Stimulated activated CD8-positive, alpha-beta memory T cell treated with anti-CD3 and anti-CD28 coated beads, Interleukin-7, amount 100 ng/mL, for 4 hours (primary cell): ENCODE data around the gene ZNF124.
"Not testable (repeated sequence)": the region's sequence is repeated elsewhere in the genome, so short reads cannot be mapped to it uniquely, and the experiment has no call there.

Experiments
- DNase-seq, 2 donors: peaks; one replicate each; pipeline ENCODE4 v3.0.0-alpha.2; 2020; ENCODE audit warnings: low read depth in 2 of 2

Gene ZNF124

DNA sequence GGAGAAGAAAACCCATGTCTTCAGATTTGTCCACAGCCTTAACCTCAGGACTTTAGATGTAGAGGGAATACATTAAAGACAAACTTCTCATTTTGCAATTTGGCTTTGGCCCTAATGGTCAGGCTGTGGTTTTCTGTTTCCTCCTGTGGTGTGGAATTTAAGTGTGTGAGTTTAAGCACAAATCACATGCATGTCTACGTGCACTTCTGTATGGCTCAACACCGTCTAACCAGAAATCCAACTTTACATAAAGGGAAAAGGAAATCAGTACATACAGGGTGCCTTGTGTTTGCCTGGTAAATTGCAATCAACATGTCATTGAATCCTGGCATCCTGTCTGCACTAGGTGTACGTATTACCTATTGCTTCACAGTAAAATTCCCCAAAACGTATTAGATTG is 1.2 kb upstream of the ZNF124 start:
- no peak for DNase-seq

DNA sequence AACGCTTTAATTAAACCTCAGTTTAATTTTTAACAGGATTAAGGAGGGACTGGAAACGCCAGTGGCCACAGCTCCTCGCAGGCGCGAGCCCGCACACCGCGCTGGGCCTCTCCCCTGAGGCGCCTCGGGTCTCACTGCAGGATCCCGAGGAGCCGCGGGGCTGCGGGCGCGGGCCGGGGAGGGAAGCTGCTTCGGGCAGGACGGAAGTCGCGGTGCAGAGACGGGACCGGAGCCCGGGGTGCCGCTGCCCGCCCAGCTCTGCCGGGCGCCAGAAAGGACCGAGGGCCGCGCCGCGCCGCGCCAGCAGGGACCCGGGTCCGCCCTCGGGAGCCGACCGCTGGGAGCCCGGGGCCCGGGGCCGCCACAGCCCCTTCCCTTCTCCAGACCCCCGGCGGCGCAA is 377 bp downstream of the ZNF124 start:
- DNase-seq: not testable (repeated sequence)

DNA sequence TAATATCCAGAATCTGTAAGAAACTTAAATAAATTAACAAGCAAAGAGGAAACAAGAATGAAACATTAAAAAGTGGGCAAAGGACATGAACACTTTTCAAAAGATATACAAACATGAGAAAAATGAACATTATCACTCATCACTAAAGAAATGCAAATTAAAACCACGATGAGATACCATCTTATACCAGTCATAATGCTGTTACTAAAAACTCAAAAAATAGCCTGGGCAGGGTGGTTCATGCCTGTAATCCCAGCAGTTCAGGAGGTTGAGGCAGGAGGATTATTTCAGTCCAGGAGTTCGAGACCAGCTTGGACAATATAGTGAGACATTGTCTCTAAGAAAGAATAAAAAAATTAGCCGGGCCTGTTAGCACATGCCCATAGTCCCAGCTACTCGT is 6.1 kb downstream of the ZNF124 start:
- no peak for DNase-seq

DNA sequence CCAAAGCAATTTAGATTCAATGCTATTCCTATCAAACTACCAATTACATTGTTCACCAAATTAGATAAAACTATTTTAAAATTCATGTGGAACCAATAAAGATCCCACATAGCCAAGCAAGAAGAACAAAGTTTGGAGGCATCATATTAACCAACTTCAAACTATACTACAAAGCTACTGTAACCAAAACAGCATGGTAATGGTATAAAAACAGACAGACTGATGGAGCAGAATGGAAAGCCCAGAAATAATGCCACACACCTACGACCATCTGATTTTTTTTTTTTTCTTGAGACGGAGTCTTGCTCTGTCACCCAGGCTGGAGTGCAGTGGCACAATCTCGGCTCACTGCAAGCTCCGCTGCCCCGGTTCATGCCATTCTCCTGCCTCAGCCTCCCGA is 7.1 kb downstream of the ZNF124 start:
- no peak for DNase-seq

DNA sequence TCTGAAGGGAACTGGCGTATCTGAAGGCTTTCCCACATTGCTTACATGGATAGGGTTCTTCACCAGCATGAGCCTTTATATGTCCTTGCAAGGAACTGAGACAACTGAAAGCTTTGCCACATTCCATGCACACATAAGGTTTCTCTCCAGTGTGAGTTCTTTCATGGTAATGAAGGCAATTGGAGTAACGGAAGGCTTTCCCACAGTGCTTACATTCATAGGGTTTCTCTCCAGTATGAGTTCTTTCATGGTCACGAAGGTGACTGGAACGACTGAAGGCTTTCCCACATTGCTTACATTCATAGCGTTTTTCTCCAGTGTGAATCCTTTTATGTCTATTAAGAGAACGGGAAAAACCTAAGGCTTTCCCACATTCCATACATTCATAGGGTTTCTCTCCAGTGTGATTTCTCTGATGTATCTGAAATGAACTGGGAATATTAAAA is 15.0 kb downstream of the ZNF124 start:
- DNase-seq: no peak

DNA sequence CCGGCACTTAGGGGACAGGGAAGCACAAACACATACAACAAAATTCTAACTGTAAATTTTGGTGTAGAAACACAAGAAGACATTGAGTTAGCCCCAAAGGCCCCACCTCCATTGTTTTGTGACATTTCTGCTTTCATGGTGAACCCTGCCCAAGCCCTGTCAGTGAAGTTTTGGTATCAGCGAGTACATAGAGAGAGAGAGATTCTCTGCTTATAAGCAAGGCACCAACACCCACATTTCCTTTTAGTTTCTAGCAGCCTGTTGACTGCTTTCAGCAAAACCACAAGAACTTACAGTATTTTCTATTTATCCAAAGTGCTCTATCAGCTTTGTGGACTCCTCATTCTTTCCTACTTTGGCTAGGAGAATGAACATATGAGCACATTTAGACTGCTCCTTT is 24.0 kb downstream of the ZNF124 start:
- DNase-seq: no peak

DNA sequence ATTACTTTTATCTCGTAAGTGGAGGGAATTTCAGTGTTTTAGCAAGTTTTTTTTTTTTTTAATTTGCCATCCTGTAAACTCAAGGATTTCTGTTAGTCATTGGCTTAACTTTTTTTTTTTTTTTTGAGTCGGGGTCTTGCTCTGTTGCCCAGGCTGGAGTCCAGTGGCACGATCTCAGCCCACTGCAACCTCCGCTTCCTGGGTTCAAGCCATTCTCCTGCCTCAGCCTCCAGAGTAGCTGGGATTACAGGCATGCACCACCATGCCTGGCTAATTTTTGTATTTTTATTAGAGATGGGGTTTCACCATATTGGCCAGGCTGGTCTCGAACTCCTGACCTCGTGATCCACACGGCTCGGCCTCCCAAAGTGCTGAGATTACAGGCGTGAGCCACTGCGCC is 24.7 kb downstream of the ZNF124 start:
- not testable (repeated sequence) for DNase-seq

DNA sequence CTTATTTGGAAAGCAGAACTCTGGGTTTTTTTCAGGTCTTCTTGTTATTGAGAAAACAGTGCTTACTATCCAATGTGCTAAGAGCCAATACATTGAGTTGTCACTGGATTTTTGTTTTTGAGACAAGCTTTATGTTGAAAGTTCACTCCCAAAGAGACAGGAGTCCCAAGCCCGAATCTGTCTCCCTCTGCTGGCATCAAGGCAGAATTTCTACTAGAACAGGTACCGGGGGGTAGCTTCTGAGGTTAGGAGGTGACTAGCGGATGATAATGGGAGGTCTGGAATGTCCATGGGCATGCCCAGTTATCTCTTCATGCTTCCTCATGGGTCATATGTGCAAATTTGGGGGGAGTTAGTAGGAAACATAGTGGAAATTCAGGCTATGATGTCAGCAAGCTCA is 25.1 kb downstream of the ZNF124 start:
- DNase-seq: no peak

DNA sequence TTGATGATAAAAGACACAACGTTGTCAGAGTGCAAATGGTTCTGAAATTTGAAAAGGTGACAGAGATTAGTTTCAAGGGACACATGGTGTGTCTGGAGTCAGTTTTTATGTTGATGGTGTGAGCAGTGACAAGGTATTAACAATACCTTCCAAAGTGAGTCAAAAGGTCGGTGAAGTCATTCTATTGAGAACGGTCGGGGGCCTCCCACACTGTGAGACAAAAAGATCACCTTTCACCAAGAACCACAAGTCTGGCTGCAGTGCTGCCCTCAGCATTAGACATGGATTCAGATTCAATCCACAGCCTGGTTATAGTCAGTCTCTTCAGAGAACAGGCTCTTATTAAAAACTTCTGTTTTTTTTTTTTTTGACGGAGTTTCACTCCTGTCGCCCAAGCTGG is 26.5 kb downstream of the ZNF124 start:
- DNase-seq: no peak

DNA sequence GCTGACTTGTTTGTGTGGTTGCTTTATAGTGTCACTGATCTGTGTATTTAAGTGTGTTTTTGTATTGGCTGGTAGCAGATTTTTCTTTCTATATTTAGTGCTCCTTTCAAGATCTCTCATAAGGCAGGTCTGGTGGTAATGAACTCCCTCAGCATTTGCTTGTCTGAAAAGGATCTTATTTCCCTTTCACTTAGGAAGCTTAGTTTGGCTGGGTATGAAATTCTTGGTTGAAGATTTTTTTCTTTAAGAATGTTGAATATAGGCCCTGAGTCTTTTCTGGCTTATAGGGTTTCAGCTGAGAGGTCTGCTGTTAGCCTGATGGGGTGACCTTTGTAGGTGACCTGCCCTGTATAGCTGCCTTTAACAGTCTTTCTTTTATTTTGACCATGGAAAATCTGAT is 32.3 kb downstream of the ZNF124 start:
- not testable (repeated sequence) for DNase-seq

DNA sequence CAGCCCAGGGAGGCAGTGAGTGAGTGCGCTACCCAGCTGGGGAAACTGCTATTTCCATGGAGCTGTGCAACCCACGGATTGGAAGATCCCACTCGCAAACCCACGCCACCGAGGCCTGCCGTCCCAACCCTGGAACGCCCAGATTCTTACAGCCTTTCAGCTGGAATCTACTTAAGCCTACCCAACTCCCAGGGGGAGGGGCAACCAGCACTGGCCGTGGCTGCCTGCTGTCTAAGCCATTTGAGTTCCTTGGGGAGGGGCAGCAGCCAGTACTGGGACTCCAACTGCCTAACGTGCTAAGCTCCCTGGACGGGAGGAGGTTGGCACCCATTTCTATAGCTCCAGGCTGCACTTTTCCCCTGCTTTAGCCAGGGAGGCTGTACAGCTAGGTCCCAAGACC is 40.6 kb downstream of the ZNF124 start:
- DNase-seq: no peak

DNA sequence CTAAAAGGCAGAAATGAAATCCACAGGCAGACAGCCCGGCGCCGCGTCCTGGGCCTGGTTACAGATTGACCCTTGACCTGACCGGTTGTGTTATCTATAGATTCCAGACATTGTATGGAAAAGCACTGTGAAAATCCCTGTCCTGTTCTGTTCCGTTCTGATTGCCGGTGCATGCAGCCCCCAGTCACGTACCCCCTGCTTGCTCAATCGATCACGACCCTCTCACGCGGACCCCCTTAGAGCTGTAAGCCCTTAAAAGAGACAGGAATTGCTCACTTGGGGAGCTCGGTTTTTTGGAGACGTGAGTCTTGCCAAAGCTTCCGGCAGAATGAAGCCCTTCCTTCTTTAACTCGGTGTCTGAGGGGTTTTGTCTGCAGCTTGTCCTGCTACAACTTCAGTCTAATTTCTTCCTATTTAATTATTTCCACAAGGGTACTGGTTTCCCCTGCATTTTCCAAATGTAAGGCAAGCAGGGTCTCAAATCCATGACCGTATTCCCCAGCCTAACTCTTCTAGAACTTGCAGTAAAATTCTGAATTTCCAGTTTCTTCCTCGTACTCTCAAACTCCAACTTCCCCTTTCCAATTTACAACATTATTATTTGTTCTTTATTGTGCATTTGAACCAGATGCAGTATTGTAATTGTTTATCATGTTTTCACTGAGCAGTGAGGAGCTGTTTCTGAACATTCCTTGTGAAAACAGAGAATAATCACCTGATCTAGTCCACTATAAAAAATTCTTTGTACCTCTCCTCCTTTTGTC is 44.1 kb downstream of the ZNF124 start:
- not testable (repeated sequence) for DNase-seq

DNA sequence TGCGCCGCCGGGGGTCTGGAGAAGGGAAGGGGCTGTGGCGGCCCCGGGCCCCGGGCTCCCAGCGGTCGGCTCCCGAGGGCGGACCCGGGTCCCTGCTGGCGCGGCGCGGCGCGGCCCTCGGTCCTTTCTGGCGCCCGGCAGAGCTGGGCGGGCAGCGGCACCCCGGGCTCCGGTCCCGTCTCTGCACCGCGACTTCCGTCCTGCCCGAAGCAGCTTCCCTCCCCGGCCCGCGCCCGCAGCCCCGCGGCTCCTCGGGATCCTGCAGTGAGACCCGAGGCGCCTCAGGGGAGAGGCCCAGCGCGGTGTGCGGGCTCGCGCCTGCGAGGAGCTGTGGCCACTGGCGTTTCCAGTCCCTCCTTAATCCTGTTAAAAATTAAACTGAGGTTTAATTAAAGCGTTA is 45.2 kb downstream of the ZNF124 start:
- not testable (repeated sequence) for DNase-seq

DNA sequence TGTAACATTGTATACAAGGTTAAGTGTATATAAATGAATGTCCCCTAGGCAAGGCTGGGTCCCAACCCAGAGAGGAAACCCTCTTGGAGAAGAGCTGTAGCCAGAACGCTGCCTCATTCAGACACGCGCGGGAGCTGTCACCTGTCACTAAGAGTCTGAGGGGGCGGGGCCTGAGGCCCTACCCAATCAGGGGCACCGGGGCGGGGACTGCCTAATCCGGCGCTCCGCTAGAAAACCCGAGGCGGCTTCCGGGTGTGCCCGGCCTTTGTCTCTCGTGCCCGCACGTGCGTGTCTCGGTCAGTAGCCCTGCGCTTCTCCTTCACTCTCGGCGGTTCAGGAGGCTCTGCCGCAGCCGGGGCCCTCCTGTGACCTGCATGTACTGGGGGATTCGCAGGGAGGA is 45.7 kb downstream of the ZNF124 start:
- DNase-seq: not testable (repeated sequence)

DNA sequence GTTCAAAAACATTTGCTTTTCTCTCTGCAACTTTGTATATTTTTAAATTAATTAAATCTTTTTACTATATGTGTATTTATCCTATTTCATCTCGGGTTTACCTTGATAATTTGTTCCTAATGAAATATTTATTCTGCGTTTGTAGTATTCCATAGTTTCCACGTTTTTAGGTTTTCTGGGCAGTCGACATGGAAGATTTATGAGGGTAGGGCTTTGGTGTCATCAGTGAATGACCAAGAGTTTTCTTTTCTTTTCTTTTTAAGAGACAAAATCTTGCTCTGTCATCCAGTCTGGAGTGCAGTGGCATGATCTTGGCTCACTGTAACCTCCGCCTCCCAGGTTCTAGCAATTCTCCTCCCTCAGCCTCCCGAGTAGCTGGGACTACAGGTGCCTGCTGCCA is 50.4 kb downstream of the ZNF124 start:
- no peak for DNase-seq

DNA sequence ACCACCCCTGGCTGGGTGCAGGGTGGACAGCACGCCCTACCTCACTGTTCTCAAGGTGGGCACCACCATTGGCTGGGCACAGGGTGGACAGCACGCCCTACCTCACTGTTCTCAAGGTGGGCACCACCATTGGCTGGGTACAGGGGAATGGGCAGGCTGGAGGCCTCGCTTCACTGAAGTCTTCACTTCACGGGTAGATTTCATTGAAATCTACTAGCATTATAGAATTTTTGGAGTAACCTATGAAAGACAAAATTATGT is 51.5 kb downstream of the ZNF124 start:
- DNase-seq: not testable (repeated sequence)

DNA sequence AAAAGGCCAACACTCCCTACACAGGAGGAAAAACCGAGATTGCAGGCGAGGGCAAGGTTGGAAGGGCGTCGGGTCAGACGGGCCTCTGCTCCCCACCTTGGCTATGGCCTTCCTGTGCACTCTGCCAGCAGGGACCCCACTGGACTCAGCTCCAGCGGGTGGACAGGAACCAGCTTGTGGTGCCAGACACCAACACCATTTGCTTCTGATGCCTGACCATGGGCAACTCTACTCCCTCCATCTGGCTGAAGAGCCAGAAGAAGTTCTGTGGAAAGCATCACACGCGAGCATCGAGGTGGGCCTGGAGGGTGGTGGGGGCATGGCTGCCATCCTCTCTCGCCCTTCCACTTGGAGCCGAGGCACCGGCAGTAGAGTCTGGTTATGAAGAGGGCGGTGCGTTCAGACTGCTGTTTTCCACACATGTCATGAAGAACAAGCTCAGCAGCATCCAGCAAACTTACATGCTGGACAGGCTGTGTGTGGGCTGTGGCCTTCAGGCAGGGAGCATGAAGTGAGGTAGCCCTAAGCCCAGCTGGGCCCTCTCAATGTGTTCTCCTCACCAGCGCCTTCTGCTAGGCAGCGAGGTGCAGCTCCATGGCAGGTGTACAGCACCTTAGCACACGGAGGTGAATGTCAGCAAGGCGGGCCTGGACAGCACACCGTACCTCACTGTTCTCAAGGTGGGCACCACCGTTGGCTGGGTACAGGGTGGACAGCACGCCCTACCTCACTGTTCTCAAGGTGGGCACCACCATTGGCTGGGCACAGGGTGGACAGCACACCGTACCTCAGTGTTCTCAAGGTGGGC is 52.0 kb downstream of the ZNF124 start:
- DNase-seq: no peak

DNA sequence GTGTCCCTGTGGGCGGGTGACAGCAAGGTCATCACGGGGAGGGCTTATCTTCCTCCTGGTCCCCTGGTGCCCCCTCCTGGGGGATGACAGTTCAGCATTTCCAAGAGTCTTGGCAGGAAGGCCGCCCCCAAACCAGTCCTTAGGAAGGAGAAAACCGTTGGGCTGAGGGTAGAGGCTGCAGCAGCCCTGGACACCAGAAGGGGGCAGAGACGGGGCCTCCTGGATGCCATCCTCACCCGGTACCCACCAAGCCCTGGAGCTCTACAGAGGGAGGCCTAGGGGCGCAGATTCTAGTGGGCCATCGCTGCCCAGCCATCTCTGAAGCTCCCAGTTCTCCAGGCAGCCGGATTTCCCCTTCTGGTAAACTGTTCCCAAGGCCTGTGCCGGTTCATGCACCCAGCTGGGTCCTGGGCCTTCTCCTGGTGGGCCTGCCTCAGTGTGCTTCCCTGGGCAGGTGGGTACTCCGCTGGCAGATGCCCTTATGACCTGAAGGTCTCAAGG is 52.8 kb downstream of the ZNF124 start:
- peak in 1 of 2 donors; percentile 5 for DNase-seq

DNA sequence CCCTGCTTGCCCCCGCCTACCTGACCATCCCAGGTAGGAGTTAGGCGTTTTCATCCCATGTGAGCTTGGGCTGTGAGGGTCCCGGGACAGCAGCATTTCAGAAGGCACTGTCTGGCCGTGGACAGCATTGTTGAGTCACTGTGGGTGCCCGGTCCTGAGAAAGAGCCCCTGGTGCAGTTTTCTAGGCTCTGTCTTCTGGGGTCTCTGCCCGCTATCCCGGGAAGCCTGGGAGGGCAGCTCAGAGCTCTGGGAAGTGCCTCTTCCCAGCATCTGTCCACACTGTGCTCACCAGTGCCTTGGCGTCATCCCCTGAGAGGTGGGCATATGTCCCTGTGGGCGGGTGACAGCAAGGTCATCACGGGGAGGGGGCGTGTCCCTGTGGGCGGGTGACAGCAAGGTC is 56.3 kb downstream of the ZNF124 start:
- DNase-seq: no peak

DNA sequence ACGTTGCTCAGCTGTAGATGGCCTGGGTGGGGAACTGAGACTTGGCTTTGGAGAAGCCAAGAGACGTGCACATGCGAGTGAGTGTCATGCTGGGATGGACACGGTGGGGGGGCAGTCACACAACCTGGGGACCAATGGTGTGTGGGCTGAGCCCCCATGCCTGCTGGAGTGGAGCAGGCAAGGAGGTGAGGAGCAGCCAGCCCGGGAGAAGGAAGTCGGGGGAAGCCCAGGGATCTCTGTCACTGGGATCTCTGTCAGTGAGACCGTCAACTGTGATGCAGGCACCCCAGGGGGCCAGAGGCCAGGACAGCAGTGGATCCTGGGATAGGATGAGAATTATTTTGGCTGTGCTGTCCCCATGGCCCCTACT is 56.7 kb downstream of the ZNF124 start:
- no peak for DNase-seq

DNA sequence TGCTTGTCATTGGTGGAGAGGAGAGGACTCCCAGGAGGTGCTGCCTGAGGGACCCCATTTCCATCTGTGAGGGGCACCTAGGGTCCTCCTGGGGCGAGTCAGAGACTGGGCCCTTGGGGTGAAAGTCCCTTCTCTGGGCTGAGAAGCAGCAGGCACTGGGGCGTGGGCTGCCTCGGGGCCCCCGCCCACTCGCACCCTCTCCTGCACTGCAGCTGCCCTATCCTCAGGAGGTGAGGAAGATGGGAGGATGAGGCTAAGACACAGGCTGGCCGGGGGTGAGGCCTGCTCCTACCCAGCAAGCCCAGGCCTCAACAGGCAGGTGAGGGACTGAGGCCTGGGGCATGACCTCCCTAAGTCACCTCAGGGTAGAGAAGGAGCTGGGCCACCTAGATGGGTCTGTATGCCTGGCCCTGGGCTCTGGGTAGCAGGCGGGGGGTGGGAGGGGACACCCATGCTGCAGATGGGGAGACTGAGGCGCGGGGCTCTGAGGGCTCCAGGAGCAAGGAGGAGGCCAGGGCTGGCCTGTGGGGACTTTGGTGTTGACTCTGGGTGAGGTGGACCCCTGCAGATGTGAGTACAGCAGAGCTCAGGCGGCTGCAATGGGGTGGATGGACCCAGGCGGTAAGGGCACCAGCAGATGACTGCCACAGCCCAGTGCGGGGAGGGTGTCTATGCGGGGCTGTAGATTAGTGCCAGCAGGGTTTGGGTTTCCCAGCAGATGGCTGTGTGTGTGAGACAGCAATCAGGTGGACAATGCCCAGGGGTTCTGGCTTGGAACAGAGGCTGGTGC is 57.3 kb downstream of the ZNF124 start:
- no peak for DNase-seq

DNA sequence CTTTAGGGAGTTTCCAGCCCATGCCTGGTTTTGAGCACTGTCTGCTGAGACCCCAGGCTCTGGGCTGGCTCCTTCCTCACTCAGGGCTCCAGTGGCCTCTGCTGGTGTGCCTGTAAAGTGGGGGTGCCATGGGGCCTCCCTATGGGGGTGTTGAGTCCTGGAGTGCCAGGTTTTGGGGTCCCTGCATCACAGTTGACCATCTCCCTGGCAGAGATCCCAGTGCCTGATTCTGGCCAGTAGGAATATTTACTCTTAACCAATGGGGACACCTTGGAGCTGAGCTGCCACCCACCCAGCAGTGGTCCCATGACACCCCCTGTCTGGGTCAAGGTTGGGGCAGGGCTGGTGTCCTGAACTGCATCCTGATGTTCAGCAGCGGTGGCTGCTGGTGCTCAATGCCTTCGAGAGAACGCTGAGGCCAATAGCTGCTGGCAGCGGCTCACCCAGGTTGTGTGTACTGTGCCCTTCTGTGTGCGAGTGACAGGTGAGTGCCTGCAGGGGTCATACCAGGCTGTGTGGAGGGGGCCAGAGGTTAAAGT is 58.0 kb downstream of the ZNF124 start:
- DNase-seq: no peak
